CD4-positive, CD25-positive, alpha-beta regulatory T cell (primary cell): ENCODE results near the gene KRTAP10-12. TPM values are rescaled to one million over a fixed set of nuclear protein-coding genes. Genes with fewer than 3 reads are reported as not detected.

Experiments used
- ATAC-seq, 2 donors: fragments of 150-1000 bp; cut with Tn5 transposase; one replicate each; pipeline ENCODE4 v1.10.0; 2021; ENCODE audit warnings: low read depth in 2 of 2, moderate number of reproducible peaks in 2 of 2, moderate library complexity in 1 of 2
- DNase-seq, 3 donors: peaks; one replicate each; pipeline versions ENCODE4 v3.0.0 to v3.0.0-alpha.2; 2012 to 2022; ENCODE audit warnings: mixed read lengths in 1 of 3
- H3K27ac ChIP-seq: one replicate; pipeline ENCODE4 v1.7.0; 2013; ENCODE audit warnings: mild to moderate bottlenecking, low read length; ENCODE audit not compliant: insufficient read depth, poor library complexity, severe bottlenecking
- H3K27me3 ChIP-seq: one replicate; pipeline ENCODE4 v1.7.0; 2013; ENCODE audit warnings: low read length; ENCODE audit not compliant: control insufficient read depth, insufficient read depth
- H3K36me3 ChIP-seq: one replicate; pipeline ENCODE4 v1.7.0; 2013; ENCODE audit warnings: mild to moderate bottlenecking, low read length, moderate library complexity; ENCODE audit not compliant: control insufficient read depth, insufficient read depth
- H3K4me1 ChIP-seq: 2 replicates; pipeline ENCODE4 v1.7.0; 2013; ENCODE audit warnings: mild to moderate bottlenecking, low read length; ENCODE audit not compliant: insufficient read depth, control insufficient read depth, poor library complexity, severe bottlenecking
- H3K4me3 ChIP-seq: one replicate; pipeline ENCODE4 v1.7.0; 2013; ENCODE audit warnings: low read depth, mild to moderate bottlenecking, low read length, moderate library complexity
- H3K9me3 ChIP-seq, 2 experiments: 1 replicate in 1 of 2; 2 replicates in 1 of 2; pipeline ENCODE4 v1.7.0; 2013; ENCODE audit warnings: low read length in 2 of 2, mild to moderate bottlenecking in 1 of 2, moderate library complexity in 1 of 2; ENCODE audit not compliant: control insufficient read depth in 2 of 2
- H3K27ac Mint-ChIP-seq, 3 donors: one replicate each; pipeline ENCODE4 v1.8.0; 2020 to 2022; ENCODE audit warnings: mild to moderate bottlenecking in 3 of 3, mixed read lengths in 3 of 3, moderate library complexity in 2 of 3
- H3K27me3 Mint-ChIP-seq: one replicate; pipeline ENCODE4 v1.8.0; 2022; ENCODE audit warnings: mild to moderate bottlenecking, mixed read lengths
- H3K36me3 Mint-ChIP-seq: one replicate; pipeline ENCODE4 v1.8.0; 2020; ENCODE audit warnings: mixed read lengths
- H3K4me1 Mint-ChIP-seq, 4 donors: one replicate each; pipeline ENCODE4 v1.8.0; 2020 to 2022; ENCODE audit warnings: mixed read lengths in 4 of 4, mild to moderate bottlenecking in 1 of 4
- H3K4me3 Mint-ChIP-seq, 4 donors: one replicate each; pipeline ENCODE4 v1.8.0; 2020 to 2022; ENCODE audit warnings: mild to moderate bottlenecking in 4 of 4, mixed read lengths in 4 of 4, moderate library complexity in 3 of 4
- H3K9me3 Mint-ChIP-seq, 7 donors: one replicate each; pipeline ENCODE4 v1.8.0; 2020 to 2022; ENCODE audit warnings: mixed read lengths in 7 of 7, mild to moderate bottlenecking in 3 of 7, moderate library complexity in 2 of 7
- polyA plus RNA-seq, 4 donors: library from polyadenylated mRNA; unstranded; fragments of 300-500 nt; fragmentation: Illumina TruSeq; gene quantifications; one replicate each; pipeline ENCODE4 v1.2.3, GENCODE V29; 2021
- total RNA-seq: library from RNA; stranded (reverse); gene quantifications from one replicate; pipeline ENCODE4 v1.2.3, GENCODE V29; 2022

Gene KRTAP10-12
- total and polyA plus RNA-seq, 5 donors from 2014 or later: not detected

- Histone ChIP-seq H3K9me3 (no peaks in the 10 kb centered on the region), H3K4me3 (no peak overlapping the region), H3K27me3 (peaks cover under 1% of the 10 kb centered on the region), H3K36me3 (no peaks in the 10 kb centered on the region), H3K27ac (no peak overlapping the region), H3K4me1 (no peaks in the 10 kb centered on the region)
- peaks cover 0 to 2% (median 0%) of the 10 kb centered on the region in 4 donors for H3K4me1 Mint-ChIP-seq
- DNase-seq (no peak), ATAC-seq (no peak)
- no peak overlapping the region for H3K27ac Mint-ChIP-seq
- H3K9me3 Mint-ChIP-seq: peaks cover 0 to 3% (median 0%) of the 10 kb centered on the region in 7 donors
- H3K4me3 Mint-ChIP-seq: no peak overlapping the region
- H3K27me3 Mint-ChIP-seq: peaks cover 23% of the 10 kb centered on the region
- H3K36me3 Mint-ChIP-seq: no peaks in the 10 kb centered on the region
Measured at GRCh38 chr21:44734026-44734745, 37.2 kb downstream of the KRTAP10-12 start.

- DNase-seq (no peak), ATAC-seq (no peak)
- Histone ChIP-seq H3K27me3 (peaks cover 1% of the 10 kb centered on the region), H3K36me3 (no peaks in the 10 kb centered on the region), H3K9me3 (no peaks in the 10 kb centered on the region), H3K4me1 (no peaks in the 10 kb centered on the region), H3K4me3 (no peak overlapping the region), H3K27ac (no peak overlapping the region)
- Mint-ChIP-seq H3K9me3 (peaks cover 0 to 3% (median 0%) of the 10 kb centered on the region in 7 donors), H3K4me1 (peaks cover 0 to 2% (median 0%) of the 10 kb centered on the region in 4 donors), H3K4me3 (no peak overlapping the region), H3K27ac (no peak overlapping the region), H3K27me3 (peaks cover 25% of the 10 kb centered on the region), H3K36me3 (no peaks in the 10 kb centered on the region)
Measured at GRCh38 chr21:44734841-44735240, 37.9 kb downstream of the KRTAP10-12 start.

- no peaks in the 10 kb centered on the region for H3K36me3 Mint-ChIP-seq
- Histone ChIP-seq H3K27ac (no peak overlapping the region), H3K4me3 (no peak overlapping the region), H3K36me3 (no peaks in the 10 kb centered on the region), H3K9me3 (no peaks in the 10 kb centered on the region), H3K4me1 (no peaks in the 10 kb centered on the region), H3K27me3 (peaks cover 1% of the 10 kb centered on the region)
- DNase-seq (no peak), ATAC-seq (no peak)
- peak overlapping the region in 1 of 3 donors; percentile 44 for H3K27ac Mint-ChIP-seq
- peaks cover 0 to 2% (median 0%) of the 10 kb centered on the region in 4 donors for H3K4me1 Mint-ChIP-seq
- H3K27me3 Mint-ChIP-seq: peaks cover 20% of the 10 kb centered on the region
- peaks cover 0 to 3% (median 0%) of the 10 kb centered on the region in 7 donors for H3K9me3 Mint-ChIP-seq
- H3K4me3 Mint-ChIP-seq: no peak overlapping the region
Measured at GRCh38 chr21:44735821-44736220, 38.8 kb downstream of the KRTAP10-12 start.

GRCh38 chr21:44736291-44737004 is 39.5 kb downstream of the KRTAP10-12 start:
- no peaks in the 10 kb centered on the region for H3K9me3 ChIP-seq
- H3K36me3 ChIP-seq: no peaks in the 10 kb centered on the region
- Mint-ChIP-seq H3K27ac (no peak overlapping the region), H3K4me1 (peaks cover 0 to 2% (median 0%) of the 10 kb centered on the region in 4 donors), H3K9me3 (peaks cover 0 to 3% (median 0%) of the 10 kb centered on the region in 7 donors), H3K4me3 (no peak overlapping the region), H3K36me3 (no peaks in the 10 kb centered on the region), H3K27me3 (peaks cover 20% of the 10 kb centered on the region)
- H3K27me3 ChIP-seq: peaks cover 1% of the 10 kb centered on the region
- H3K4me1 ChIP-seq: no peaks in the 10 kb centered on the region
- H3K27ac ChIP-seq: no peak overlapping the region
- no peak for DNase-seq
- ATAC-seq: no peak
- H3K4me3 ChIP-seq: no peak overlapping the region

- no peak for DNase-seq
- Mint-ChIP-seq H3K27ac (peak overlapping the region in 1 of 3 donors; percentile 11), H3K27me3 (peaks cover 25% of the 10 kb centered on the region), H3K9me3 (peaks cover 0 to 3% (median 0%) of the 10 kb centered on the region in 7 donors), H3K36me3 (no peaks in the 10 kb centered on the region), H3K4me3 (no peak overlapping the region), H3K4me1 (peaks cover 0 to 3% (median 0%) of the 10 kb centered on the region in 4 donors)
- no peaks in the 10 kb centered on the region for H3K36me3 ChIP-seq
- H3K9me3 ChIP-seq: no peaks in the 10 kb centered on the region
- ATAC-seq: no peak
- H3K27ac ChIP-seq: no peak overlapping the region
- H3K4me3 ChIP-seq: no peak overlapping the region
- H3K27me3 ChIP-seq: peaks cover 1% of the 10 kb centered on the region
- H3K4me1 ChIP-seq: no peaks in the 10 kb centered on the region
Measured at GRCh38 chr21:44737706-44738354, 40.9 kb downstream of the KRTAP10-12 start.

GRCh38 chr21:44738621-44739020 is 41.6 kb downstream of the KRTAP10-12 start:
- Mint-ChIP-seq H3K9me3 (peaks cover 0 to 3% (median 0%) of the 10 kb centered on the region in 7 donors), H3K27me3 (peaks cover 21% of the 10 kb centered on the region), H3K36me3 (no peaks in the 10 kb centered on the region), H3K27ac (no peak overlapping the region), H3K4me1 (peaks cover 0 to 3% (median 0%) of the 10 kb centered on the region in 4 donors), H3K4me3 (no peak overlapping the region)
- no peaks in the 10 kb centered on the region for H3K36me3 ChIP-seq
- peaks cover 1% of the 10 kb centered on the region for H3K27me3 ChIP-seq
- no peaks in the 10 kb centered on the region for H3K4me1 ChIP-seq
- no peak overlapping the region for H3K27ac ChIP-seq
- no peak for DNase-seq
- no peak for ATAC-seq
- no peak overlapping the region for H3K4me3 ChIP-seq
- no peaks in the 10 kb centered on the region for H3K9me3 ChIP-seq

GRCh38 chr21:44739316-44739715 is 42.3 kb downstream of the KRTAP10-12 start:
- Histone ChIP-seq H3K9me3 (no peaks in the 10 kb centered on the region), H3K4me1 (no peaks in the 10 kb centered on the region), H3K4me3 (no peak overlapping the region), H3K27ac (no peak overlapping the region), H3K36me3 (no peaks in the 10 kb centered on the region), H3K27me3 (peaks cover 1% of the 10 kb centered on the region)
- Mint-ChIP-seq H3K9me3 (peaks cover 0 to 3% (median 0%) of the 10 kb centered on the region in 7 donors), H3K27me3 (peaks cover 24% of the 10 kb centered on the region), H3K36me3 (no peaks in the 10 kb centered on the region), H3K4me3 (no peak overlapping the region), H3K4me1 (peaks cover 0 to 3% (median 0%) of the 10 kb centered on the region in 4 donors), H3K27ac (peak overlapping the region in 1 of 3 donors; percentile 45)
- no peak for ATAC-seq
- DNase-seq: no peak
